NB4 (cell line): ENCODE data around the gene ADIPOQ.
"Not testable (repeated sequence)": the region's sequence is repeated elsewhere in the genome, so short reads cannot be mapped to it uniquely, and the experiment has no call there.

Experiments used
- CTCF ChIP-seq: IDR thresholded peaks from one replicate; pipeline ENCODE4 v1.5.1; 2012; ENCODE audit warnings: low read depth, low read length
- MYC ChIP-seq: IDR thresholded peaks from 2 replicates; pipeline ENCODE4 v1.6.1; 2011; ENCODE audit warnings: low read depth, low read length
- POLR2A ChIP-seq: IDR thresholded peaks from 2 replicates; pipeline ENCODE4 v1.6.1; 2011; ENCODE audit warnings: mild to moderate bottlenecking; ENCODE audit not compliant: insufficient read length; ENCODE audit errors: extremely low read depth
- TF ChIP-seq, protein P1 (sequence below): IDR thresholded peaks from 2 replicates; pipeline ENCODE4 v1.6.1; 2011; ENCODE audit warnings: low read depth, low read length

- TF ChIP-seq POLR2A, CTCF, MYC: not testable (repeated sequence)
- TF ChIP-seq, protein P1, sequence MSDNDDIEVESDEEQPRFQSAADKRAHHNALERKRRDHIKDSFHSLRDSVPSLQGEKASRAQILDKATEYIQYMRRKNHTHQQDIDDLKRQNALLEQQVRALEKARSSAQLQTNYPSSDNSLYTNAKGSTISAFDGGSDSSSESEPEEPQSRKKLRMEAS = not testable (repeated sequence)
These were observed 9.3 kb downstream of the ADIPOQ start for GRCh38 chr3:186851835-186852234.
